ENCODE results near the gene DNAJA2.

DNA sequence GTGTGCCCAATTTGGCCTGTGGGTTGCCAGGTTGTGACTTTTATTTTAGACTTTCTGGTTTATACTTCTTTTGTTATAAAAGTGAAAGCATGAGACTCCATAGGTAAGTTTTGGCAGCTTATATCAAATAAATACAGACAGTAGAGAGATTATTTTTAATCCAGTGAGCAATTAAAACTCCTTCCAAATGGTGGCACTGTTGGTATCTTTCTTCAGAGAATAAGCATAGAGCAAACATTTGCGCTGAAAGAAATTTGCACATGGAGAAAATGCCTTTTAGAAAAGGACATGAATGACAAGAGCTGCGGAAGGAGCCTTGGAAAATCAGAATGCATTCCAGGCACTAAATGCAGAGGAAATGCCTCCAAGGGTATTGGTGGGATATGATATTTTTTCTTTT is 46.1 kb upstream of the DNAJA2 start:
- TF ChIP-seq, protein P1, sequence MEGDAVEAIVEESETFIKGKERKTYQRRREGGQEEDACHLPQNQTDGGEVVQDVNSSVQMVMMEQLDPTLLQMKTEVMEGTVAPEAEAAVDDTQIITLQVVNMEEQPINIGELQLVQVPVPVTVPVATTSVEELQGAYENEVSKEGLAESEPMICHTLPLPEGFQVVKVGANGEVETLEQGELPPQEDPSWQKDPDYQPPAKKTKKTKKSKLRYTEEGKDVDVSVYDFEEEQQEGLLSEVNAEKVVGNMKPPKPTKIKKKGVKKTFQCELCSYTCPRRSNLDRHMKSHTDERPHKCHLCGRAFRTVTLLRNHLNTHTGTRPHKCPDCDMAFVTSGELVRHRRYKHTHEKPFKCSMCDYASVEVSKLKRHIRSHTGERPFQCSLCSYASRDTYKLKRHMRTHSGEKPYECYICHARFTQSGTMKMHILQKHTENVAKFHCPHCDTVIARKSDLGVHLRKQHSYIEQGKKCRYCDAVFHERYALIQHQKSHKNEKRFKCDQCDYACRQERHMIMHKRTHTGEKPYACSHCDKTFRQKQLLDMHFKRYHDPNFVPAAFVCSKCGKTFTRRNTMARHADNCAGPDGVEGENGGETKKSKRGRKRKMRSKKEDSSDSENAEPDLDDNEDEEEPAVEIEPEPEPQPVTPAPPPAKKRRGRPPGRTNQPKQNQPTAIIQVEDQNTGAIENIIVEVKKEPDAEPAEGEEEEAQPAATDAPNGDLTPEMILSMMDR (conservative IDR thresholded peaks at IDR 0.05; ENCODE audit: low read length), result peak; percentile 62
- TF ChIP-seq EZH2phosphoT487 (IDR thresholded peaks at IDR 0.05; ENCODE audit: borderline replicate concordance), result no peak

Measured in Loucy (cell line).